NCI-H748 (cell line): ENCODE results near the gene USP13.

Experiments
- DNase-seq: peaks from one replicate; lab custom pipeline; 2025; ENCODE audit not compliant: unreplicated experiment; lab: John Stamatoyannopoulos, UW

USP13 gene

DNA sequence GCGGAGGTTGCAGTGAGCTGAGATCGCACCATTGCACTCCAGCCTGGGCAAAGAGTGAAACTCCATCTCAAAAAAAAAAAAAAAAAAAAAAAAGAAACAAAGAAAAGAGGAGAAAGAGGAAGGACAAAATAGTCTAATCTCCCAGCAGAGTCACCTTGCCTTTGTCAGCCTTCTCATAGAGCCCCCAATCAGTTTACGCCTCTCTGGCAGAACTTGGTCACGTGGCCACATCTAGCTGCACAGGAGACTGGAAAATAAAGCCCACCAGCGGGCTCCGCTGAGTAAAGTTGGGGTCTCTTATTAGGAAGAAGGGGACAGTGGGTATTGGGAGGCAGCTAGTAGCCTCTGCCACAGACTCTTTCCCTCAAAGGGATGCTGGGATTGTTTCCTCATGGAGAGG lies 41.9 kb downstream of the USP13 start:
- no peak for DNase-seq

DNA sequence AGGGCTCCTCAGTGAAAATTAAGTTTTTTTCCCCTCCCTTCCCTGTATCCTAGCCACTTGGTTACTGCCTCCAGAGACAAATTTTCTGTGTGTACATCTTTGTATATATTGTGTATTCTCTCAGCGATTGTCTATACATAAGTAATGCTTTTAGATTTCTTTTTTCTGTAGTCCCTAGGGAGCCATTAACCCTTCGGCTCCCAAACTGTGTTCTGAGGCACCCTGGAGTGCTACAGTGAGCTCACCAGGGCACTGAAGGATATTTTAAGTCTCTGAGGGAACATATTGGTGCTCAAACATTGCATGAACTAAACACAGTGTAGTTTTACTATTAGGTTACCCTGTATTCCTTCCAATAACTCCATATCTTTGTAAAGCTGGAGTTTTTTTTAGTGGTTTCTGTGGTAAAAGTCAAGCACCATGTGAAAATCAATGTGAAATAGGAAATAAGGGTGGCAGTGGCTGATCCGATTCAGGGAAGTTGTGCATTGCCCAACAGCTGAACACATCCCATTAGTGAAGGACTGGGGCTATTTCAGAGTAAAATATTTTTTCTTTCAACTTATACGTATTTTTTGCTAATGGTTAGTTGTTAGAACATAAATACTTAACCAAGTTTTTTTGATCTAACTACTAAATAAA lies 43.0 kb downstream of the USP13 start:
- no peak for DNase-seq

DNA sequence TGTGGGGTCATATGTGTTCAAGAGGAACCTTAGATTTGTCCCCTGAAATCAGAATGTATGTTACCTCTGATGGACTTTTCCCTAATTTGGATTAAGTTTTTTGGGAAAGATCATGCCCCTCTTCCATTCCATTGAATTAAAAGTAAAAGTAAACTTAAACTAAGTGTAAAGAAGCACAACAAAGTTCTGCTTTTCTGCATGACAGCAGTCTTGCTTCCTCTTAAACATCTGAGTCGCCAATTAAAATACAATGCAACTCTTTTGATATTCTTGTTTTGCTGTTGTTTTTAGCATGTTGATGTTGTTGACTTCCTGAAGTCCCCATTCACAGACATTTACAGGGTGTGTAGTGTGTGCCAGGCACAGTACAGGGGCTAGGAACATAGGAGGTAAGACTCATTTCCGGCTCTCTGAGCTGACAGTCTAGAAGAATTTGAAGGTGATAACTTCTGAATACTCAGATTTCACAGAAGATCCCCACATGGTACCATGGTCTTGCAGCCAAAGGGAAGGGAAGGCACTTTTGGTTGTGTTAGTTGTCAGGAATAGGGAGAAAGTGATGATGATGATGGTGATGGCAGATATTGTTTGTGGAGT lies 45.0 kb downstream of the USP13 start:
- no peak for DNase-seq

DNA sequence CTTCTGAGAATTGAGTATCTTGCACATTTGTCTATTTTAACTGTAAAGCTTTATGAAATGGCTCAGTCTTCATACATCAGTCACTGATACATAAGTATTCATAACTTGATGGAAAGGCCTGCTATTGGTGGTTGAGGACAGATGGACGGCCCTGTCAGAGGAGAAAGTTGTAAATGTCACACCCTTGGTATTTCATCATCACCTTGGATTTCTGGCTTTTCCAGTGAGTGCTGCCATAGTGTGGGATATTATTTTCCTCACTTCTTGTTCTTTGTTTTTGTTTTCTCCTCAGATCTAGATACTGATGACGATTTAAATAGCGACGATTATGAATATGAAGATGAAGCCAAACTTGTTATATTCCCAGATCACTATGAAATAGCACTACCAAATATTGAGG lies 47.9 kb downstream of the USP13 start:
- DNase-seq, result no peak

DNA sequence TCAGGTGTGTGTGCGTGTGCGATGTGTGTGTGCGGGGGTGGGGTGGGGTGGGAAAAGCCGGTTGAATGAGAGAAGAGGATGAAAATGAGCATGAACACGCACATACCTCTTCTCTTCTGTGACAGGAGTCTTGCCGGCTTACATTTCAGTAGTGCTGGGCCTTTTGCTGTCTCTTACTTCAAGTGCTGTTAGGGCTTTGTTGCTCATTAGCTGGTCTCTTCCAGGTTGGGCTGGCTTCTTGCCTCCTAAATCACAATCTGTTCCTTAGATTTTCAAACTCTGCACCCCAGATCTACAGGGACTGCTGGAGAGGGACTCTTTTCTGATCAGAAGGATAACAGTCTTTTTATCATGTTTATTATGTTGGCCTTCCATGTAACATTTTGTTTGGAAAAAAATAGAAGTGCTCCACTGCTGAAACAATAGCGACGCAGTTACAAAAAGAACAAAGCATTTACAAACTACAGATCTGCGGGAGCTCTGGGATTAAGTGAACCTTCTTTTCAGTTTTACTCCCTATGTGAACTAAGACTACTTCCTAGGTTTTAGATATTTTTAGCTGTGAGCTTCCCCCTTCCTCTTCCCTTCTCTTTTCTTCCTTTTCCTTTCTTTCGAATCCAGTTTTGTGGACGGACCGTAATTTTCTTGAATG lies 48.5 kb downstream of the USP13 start:
- DNase-seq, result no peak

DNA sequence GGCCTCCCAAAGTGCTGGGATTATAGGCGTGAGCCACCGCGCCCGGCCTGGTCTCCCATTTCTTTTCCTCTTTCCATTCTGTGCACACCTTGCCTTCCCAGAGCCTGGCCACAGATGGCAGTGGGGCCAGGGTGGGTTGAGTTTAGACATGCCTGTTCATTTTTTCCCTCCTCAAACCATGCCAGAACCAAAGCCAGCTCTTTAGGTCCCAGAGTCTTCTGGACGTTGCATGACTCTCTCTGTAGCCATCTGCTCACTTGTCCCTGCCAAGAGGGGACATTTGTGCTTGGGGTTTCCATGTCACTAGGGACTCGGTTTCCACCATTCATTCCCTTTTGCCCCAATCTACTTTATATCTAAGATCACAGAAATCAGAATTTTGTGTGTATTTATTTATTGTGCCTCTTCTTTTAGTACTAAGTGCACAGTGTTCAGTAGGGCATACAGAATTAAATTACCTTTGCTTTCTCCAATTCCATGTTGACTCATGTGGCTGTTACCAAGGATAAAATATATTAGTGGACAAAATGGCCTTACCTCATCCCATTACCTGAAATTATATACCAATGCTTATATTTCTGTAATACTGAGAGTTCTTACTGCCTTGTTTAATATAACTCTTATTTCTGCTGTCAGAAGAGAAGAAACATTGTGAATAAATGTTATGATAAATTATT lies 49.6 kb downstream of the USP13 start:
- DNase-seq, result no peak

DNA sequence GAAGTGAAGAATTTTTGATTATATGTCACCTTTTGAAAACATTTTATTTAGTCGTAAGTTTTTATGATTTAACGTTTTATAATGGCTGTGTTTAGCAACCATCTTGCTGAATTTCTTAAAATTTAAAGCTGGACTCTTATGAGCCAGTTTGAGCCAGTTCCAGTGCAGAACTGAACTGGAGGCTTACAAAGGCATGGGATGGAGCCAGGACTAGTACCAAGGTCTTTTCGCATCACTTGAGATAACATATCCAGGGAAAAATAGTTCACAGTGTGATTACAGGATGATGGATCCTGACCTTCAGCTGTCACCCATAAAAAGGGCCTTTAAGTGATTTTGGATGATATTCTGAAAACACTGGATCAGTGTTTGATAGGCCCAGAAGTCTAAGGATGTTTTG lies 51.0 kb downstream of the USP13 start:
- no peak for DNase-seq

DNA sequence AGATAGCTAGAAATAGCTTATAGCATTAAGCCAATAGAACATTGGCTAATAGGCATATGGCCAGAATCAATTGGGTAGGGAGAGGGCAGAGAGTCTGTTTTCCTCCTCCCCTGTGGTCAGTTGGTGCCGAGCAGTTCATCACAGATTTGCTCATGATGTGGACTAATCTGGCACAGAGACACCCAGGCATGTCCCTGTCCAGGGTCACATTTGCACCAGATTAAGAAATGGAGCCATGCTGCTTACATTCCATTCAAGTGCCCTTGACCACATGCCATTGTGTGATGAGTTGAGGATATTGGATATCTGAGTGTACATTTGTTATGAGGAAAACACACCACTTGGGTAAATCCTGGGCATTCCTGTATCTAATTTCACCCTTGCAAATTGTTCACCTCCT lies 53.4 kb downstream of the USP13 start:
- DNase-seq, result no peak

DNA sequence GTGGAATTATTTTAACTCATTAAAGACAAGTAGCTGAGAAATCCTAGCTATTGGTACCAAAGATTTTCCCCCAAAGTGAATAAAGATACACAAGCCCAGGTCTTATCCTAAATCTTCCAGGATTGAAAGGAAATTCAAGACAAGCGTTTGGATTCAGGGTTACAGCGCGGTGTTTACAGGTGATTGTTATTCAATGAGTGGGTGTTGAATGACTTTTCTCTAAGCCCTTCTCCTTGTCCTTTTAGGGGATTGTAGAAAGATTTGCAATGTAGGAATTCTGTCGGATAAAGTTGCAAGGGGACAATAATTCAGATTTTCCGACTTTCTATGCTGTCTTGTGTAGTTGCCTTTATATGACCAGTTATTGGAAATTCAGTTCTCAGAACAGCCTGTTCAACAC lies 57.2 kb downstream of the USP13 start:
- no peak for DNase-seq

DNA sequence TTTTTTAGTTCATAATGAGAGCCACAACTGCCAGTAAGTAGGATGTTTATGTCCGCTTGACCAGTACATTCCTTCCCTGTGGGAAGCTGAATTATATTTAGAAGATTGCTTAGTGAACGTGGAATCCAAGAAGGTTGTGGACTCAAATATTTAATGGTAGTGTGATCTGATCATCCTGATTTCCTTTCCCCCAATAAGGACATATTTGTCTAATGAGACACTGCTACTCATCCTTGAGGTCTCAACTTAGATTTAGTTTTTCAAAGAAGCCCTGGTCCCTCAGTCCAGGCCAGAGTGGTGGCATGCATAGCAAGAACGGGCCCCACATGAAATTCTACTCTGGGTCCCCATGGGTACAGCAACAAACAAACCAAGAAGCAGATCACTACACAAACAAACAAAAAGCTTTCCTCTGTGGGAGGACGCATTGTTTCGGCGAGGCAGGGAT lies 60.8 kb downstream of the USP13 start:
- DNase-seq, result no peak

DNA sequence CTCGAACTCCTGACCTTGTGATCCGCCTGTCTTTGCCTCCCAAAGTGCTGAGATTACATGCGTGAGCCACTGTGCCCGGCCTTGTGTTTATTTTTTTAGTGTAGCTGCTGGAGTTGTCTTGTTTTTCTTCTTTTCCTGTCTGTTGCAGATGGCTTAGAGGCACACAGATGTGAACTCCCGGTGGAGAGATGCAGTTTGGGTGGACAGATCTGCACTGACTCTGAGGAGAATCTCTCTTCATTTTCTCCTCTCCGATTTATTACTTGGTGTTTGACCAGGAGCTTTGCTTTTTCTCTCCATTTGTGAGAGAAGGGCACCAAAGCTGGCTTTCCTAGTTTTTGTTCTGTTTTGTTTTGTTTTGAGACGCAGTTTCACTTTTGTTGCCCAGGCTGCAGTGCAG lies 62.7 kb downstream of the USP13 start:
- no peak for DNase-seq

DNA sequence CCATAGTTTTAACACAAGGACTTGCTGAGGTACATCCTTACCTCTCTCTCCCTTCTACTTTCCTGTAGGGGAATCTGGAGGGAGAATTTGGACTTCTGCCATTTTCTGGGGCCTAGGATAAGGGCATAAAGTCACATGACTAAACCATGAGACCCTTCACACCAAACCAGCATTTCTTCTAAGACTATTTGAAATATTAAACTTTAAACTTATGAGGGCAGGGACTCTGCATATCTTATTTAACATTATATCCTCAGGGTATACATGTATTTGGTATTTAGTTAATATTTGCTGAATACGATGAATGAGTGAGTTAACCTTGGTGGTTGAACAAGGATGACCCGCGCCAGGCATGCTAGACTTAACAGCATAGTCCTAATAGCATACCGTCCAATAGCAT lies 63.4 kb downstream of the USP13 start:
- no peak for DNase-seq

DNA sequence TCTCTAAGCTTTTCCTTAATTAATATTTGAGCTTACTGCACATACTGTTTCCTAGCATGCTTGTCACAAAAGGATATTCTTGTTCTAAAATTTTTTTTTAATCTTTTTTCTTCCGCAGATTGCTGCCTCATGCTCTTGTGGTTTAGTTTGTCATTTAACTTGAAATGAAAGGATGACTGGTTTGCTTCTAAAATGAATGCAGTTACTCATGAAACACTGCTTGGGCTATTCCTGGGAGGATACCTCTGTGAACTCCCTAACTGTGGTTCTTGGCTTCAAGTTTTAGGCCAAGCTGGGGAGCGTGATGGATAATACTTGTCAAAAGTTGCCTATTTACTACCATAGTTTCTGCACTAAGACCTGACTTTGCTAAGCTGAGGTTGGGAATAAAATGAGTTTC lies 64.0 kb downstream of the USP13 start:
- no peak for DNase-seq

DNA sequence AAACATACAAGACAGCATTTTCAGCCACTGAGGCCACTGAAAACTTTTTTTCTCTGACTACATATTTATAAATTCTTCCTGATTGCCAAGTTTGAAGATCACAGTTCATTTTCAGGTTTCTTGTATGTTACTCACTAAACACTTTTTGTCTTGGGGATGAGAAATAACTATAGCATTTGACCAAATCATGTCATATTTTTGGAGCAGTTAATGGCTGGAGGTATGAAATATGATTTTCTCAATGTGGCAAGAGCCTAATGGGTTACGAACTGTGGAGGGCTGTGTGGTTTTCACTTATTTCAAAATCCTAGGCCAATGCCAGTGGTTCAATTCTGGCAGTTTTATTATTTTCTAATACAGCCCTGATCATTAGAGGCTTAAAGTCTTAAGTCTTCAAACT lies 64.4 kb downstream of the USP13 start:
- DNase-seq, result no peak

DNA sequence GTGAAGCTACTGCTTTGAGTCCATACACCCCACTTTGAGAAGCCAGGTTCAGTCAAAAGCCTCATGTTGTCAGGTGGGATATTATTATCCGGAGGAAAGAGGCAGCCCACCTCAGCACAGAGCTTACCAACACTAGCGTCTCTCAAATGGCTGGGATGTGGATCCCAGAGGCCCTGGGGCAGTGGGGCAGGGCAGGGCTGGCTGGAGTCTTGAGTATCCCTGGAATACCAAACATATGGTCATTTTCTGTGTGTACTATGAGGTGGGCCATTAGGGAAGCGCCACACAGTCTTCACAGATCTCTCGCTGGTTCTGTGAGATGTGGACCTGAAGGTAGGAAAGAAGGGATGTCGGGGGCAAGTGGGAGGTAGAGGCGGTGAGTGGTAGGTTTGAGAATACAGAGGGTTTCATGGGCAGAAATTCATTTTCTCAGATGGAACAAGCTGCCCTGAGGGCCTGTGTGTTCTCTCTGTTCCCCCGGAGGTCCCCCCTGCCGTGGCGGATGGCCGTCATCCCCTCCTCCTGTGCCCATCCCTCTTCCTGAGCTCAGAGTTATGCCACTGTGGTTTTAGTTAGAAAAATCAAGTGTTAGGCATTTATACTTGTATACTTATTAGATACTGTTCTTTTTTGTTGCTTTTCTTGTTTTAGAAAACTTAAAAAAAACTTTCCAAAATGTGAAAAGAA lies 66.4 kb downstream of the USP13 start:
- peak; percentile 38 for DNase-seq

DNA sequence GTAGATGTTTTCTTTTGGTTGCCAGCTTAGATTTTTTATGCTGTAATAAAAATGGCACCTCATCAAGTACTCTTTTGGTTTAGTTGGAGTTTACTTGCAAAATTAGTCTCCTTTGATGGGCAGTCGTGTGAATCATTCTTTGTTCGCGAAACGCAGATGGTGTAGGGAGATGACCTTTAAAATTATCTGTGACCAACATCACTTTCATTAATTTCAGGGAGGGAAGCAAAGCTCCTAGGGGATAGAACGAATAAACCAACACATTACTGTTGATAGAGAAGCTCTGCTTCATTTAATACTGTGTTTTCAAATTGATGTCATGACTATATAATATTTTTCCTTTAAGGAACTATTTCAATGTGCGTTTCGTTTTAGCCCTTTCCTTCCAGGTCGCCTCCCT lies 67.4 kb downstream of the USP13 start:
- peak; percentile 87 for DNase-seq

DNA sequence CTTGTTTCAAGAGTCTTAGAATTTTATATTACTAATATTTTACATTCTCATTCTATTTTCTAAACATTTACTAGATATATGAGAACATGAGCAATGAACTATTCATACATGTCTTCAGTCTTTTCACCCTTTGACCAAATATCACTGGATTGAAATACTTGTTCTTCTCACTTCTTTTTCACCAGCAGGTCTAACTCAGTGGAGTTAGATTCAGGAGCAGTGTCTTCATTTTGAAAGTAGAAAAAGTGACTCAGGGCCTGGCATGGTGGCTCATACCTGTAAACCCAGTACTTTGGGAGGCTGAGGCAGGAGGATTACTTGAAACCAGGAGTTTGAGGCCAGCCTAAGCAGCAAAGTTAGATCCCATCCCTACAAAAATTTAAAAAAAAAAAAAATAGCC lies 70.8 kb downstream of the USP13 start:
- DNase-seq, result no peak

DNA sequence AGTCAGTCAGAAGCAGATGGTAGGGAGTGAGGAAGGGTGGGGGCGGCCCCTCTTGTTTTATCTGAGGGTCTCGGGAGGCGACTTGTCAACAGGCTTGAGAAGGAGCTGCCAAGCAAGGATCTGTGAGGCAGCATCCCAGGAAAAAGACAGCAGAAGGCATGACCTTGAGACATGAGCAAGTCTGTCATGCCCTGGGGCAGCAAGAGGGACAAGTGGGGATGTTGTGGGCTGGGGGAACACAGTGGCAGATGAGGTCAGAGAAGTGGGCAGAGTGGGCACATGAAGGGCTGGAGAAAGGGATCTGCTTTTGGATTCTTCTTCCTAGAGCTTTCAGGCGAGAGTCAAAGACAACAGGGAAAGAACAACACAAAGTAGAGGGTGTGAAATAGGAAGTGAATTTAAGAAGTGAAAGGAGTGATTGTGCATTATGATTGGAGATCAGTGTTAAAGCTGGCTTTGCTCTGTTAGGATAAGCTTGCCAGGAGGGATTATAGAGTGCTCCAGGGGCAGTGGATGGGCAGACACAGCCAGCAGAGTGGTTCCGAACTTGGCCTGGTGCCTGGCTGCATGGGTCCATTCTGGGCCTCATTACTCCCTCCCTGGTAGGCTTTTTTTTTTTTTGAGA lies 73.3 kb downstream of the USP13 start:
- no peak for DNase-seq

DNA sequence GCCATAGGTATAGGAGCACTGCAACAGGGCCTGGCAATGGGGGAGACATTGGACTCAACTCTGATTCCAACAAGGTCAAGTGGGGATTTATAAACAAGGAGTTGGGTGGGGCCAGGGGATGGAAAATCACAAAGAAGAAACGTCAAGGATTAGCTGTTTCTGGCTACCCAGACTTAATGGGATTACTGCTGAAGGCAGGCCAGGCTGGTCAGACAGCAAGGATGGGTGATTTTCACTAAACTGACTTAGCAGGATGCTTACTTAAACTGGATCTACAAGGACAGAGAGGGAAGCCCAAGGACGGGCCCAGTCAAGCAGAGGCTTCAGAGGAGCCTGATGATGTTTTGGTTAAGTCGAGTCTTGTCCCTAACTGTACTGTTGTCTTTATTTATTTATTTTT lies 76.2 kb downstream of the USP13 start:
- DNase-seq, result no peak

DNA sequence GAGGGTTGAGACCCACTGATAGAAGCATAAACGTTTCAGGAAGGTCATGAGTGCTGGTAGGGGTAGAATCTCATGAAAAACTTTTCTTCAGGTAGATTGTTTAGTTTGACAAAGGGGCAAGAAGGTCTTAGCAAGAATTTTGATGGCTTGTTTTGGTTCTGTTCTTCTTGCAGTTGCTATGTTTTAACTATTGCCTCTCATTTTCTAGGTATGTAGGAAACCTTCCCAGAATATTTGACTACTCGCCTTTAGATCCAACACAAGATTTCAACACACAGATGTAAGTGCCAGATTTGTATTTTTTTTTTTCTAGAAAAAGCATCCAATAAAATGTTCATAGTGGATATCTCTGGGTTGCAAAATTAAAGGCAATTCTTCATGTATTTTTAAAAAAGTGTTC lies 77.1 kb downstream of the USP13 start:
- DNase-seq, result no peak

DNA sequence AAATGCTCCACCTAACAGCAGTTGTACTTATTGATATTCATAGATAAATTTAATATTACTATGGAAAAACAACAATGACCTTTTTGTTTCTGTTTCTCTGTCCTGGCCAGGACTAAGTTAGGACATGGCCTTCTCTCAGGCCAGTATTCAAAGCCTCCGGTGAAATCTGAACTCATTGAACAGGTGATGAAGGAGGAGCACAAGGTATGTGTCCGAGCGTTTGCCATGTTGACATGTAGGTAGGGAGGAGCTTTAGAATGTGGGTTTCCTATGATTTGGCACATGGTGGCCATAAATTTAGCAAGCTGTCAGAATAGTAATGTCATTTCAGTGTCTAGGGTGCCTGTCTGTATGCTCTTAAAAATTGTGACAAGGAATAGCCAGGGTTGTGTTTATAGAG lies 77.7 kb downstream of the USP13 start:
- no peak for DNase-seq
